HL-60 (cell line): ENCODE measurements around the gene ABCA1.

Source experiments
- POLR2AphosphoS5 ChIP-seq: IDR thresholded peaks from 2 replicates; pipeline ENCODE4 v1.6.1; 2012; ENCODE audit warnings: low read depth
- TF ChIP-seq, protein P1 (sequence below): IDR thresholded peaks from one replicate; pipeline ENCODE4 v1.5.1; 2011; ENCODE audit warnings: low read length, control low read depth, inconsistent platforms; ENCODE audit not compliant: insufficient read depth

DNA sequence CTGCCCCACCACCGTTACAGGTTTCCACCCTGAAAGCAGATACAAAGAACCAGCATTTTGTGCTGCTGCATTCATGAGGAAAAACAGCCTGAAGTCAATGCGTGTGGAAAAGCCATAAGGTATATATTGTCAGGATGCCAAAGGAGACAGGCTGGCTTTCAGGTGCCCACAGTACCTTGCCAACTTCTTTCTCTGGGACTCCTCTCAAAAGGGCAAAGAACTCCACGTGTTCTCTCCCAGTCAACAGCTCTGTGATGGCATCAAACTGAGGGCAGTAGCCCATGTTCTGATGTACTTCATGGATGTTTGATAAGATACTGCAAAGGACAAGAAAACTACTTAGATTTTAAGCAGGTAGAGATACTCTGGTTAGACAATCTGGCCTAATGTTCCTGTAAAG lies 139.7 kb downstream of the ABCA1 start:
- TF ChIP-seq, protein P1, sequence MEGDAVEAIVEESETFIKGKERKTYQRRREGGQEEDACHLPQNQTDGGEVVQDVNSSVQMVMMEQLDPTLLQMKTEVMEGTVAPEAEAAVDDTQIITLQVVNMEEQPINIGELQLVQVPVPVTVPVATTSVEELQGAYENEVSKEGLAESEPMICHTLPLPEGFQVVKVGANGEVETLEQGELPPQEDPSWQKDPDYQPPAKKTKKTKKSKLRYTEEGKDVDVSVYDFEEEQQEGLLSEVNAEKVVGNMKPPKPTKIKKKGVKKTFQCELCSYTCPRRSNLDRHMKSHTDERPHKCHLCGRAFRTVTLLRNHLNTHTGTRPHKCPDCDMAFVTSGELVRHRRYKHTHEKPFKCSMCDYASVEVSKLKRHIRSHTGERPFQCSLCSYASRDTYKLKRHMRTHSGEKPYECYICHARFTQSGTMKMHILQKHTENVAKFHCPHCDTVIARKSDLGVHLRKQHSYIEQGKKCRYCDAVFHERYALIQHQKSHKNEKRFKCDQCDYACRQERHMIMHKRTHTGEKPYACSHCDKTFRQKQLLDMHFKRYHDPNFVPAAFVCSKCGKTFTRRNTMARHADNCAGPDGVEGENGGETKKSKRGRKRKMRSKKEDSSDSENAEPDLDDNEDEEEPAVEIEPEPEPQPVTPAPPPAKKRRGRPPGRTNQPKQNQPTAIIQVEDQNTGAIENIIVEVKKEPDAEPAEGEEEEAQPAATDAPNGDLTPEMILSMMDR, result no peak
- TF ChIP-seq POLR2AphosphoS5, result no peak
